GM19452 (cell line): ENCODE data around the gene SERPINB13.
A peak's percentile ranks its signal among the peaks of the same experiment; 100 is the strongest.

Source experiments
- ATAC-seq: cut with Tn5 transposase; IDR thresholded peaks from one replicate; pipeline ENCODE4 v1.9.1; 2021; ENCODE audit not compliant: unreplicated experiment

SERPINB13 gene, protein sequence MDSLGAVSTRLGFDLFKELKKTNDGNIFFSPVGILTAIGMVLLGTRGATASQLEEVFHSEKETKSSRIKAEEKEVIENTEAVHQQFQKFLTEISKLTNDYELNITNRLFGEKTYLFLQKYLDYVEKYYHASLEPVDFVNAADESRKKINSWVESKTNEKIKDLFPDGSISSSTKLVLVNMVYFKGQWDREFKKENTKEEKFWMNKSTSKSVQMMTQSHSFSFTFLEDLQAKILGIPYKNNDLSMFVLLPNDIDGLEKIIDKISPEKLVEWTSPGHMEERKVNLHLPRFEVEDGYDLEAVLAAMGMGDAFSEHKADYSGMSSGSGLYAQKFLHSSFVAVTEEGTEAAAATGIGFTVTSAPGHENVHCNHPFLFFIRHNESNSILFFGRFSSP

DNA sequence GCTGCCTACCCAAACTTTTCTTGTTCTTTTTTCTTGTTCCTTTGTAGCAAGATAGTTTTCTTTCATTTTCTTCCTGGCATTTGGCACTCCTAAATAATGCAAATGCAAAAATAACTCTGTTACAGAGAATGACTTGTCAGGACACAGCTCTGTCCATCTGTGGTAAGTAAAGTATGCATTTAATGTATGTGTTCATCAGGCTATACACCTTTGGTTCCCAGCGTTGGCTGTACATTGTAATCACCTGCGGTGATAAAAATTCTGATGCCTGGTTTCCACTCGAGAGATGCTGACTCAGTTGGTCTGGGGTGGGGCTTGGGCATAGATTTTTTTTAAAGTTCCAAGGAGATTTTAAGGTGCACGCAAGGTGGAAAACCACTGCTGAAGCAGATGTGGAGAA is at the start of gene SERPINB13:
SERPINB13 (plus strand) TSS at position 378 of the 400 bp plus-strand sequence. CDS start 1,325 bp downstream, outside the sequence.
- ATAC-seq: no peak

DNA sequence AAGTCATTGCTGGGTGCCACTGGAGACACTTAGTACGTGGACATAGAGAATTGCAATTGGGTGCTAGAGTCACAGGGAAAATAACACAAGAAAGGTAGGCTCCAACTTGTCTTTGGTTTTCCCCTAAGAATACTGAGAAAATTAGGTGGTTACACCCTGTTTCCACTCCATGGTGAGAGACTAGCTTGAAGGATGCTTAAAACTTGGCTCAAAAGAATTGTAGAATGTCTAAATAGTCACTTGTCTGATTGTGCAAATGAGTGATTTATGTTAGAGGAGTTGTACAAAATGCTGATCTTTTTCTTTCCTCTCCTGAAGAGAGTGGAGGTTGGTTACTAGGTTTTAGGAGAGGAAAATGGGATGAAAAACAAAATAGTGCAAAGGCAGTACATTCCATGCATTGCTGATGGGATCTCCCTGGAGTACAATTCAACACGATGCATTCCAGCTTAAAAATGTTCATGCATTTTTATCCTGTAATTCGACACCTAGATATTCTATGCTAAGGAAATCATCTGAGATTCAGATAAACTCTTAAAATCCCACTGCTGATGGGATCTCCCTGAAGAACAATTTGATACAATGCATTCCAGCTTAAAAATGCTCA is 47.1 kb upstream of the SERPINB13 start:
- no peak for ATAC-seq

DNA sequence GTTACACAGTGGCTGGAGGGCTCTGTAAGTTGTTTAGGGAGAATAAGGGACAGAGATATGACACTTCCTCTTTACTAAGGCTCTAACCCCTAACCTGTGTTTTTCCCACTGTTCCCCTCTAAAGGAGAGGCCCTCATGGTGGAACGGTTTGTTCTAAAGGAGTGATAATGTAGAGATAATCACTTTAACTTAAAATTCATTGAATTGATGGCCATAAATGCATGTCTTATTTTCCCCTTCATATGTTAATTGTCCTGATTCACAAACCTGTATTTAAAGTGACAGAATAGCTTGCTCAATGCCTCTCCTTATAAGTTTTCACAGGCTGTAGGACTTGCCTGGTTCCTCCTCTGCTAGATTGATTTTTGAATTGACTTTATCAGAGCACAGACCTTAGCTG is 45.1 kb upstream of the SERPINB13 start, which contains the start of gene SERPINB12:
SERPINB12 (plus strand) TSS at position 301 of the 400 bp plus-strand sequence. CDS start 13,791 bp downstream, outside the sequence.
- ATAC-seq: no peak

- ATAC-seq: no peak
Observed at GRCh38 chr18:63544017-63544416, 43.1 kb upstream of the SERPINB13 start.

- no peak for ATAC-seq
Observed at GRCh38 chr18:63545000-63545399, 42.1 kb upstream of the SERPINB13 start.

DNA sequence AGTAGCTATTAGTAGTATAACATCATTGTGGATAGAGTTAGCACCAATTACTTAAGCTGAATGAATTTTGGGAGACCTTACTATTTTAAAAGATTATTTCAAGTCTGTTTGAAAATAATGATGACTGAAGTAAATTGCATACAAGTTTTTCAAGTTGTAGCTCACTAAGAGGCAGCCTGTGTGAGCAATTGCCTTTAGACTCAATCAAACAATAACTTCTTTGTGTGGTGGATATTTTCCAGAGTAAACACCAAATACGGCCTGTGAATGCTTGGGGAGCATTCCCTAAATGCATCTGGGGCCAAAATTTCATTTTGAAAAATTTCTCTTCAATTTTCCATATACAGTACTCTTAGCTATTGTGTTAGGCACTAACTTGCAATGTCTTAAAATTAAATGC is 37.1 kb upstream of the SERPINB13 start:
- ATAC-seq: no peak

DNA sequence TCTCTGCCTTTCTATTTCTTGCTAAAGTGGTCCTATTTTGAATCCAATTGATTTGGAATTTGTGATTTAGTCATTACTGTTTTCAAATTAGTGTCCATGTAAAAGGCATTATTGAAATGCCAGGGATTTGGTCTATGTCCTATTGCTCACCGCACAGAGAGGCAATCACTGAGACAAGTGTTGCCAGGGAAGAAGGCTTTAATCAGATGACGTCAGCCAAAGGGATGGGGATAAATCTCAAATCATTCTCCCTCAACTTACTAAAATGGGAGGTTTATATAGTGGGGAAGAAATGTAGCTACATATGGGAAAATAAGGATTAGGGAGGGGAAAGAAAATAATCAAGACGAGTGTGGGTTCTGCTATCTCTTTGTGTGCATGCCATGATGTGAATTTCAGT is 35.4 kb upstream of the SERPINB13 start:
- no peak for ATAC-seq

GRCh38 chr18:63552581-63552980 is 34.6 kb upstream of the SERPINB13 start:
- ATAC-seq: no peak

DNA sequence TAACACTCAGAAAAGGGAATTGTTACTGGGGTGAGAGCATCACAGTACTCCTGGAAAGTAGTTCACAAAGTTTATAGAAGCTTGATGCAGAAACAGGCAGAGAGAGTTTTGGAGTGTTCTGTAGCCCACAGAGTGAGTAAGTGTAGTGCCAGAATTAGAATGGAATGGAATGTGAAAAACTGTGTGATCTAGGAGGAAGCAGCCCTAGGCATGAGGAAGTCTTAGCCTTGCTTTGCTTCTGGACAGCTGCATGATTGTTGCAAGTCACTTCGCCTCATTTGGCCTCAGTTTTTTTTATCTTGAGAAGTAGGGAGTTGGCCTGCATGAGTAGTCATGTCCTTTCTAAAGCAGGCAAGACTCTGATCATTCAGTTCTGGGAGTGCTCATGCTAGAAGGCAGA is 34.1 kb upstream of the SERPINB13 start:
- ATAC-seq: no peak

DNA sequence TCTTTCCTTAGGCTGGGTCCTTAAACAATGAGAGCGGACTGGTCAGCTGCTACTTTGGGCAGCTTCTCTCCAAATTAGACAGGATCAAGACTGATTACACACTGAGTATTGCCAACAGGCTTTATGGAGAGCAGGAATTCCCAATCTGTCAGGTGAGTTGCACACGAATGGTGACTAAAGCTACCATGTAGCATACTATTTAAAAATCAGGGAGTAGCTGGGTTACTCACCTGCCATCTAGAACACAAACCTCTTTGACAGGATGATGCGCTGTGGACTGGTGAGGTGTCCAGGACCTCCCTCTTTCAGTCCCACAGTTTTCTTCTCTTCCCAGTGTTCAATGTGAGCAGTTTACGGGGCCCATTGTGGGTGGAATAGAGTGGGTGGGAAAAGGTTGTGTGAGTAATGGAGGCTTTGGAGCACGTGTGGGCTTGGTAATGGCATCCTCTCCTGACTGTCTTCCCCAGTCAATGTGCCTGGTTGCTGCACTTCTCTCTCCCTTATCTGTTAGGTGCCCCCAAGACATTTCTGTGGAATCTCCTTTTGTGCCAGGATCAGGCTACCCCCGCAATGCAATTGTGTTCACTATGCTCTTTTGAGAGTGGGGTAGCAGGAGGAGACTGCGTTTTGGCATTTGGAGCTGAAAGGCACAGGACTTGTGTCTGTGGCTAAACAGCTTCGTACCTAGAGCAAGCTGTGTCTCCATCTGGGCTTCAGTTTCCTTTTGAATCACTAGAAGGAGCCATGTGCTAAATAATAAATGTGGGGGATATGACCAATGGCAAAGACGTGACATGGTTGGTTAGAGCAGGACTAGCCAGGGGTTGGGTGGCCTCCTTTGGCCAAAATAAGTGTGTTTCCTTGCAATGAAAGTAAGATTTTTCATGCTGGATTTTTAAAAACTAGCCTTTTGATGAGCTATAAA is 27.3 kb upstream of the SERPINB13 start:
- ATAC-seq: no peak

GRCh38 chr18:63562284-63562683 is 24.9 kb upstream of the SERPINB13 start:
- ATAC-seq: peak; percentile 61

GRCh38 chr18:63564021-63564420 is 23.1 kb upstream of the SERPINB13 start:
- no peak for ATAC-seq

DNA sequence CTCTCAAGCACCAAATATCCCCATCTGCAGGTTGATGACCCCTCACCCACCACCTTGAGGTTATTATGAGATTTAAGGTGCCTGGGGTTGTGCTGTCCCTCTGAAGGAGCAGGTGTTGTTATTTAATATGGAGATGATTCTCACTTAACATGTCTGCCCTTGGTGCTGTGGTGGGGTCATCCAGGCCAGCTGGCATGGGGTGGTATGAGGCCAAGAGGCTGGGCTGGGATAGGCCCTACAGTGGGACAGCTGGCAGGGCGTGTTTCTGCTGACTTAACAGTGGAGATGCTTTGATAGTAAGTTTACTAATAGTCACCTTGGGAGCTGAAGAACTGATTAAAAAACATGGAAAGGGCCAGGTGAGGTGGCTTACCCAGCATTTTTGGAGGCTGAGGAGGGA is 22.6 kb upstream of the SERPINB13 start:
- ATAC-seq: no peak

DNA sequence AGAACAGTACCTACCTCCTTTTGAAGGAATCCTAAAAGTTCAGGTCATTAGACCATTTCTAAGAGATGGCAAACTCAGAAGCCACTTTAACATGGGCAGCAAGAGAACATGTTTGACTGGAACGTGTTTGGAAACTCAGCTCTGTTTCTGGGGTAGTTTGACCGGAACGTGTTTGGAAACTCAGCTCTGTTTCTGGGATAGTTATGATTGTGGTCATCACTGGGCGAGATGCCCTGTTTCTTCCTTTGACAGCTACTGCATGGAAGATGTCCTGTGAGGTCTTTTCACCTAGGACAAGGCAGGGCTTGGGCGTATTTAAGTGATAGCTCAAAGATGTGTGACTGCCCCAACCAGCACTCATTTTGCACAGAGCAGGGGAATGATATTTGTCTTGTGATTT is 19.9 kb upstream of the SERPINB13 start:
- ATAC-seq: no peak

DNA sequence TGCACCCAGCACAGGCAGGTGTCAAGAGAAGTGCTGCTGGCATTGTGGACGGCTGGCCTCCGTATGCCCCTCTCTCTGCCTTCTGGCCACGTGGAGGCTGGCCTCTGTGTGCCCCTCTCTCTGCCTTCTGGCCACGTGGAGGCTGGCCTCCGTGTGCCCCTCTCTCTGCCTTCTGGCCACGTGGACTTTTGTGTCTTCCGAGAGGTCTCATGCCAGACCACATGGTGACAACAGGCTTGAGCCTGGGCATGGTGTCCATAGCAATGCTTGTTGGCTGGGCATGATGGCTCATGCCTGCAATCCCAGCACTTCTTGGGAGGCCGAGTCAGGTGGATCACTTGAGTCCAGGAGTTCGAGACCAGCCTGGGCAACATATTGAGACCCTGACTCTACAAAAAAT is 19.3 kb upstream of the SERPINB13 start:
- no peak for ATAC-seq

GRCh38 chr18:63570721-63571120 is 16.4 kb upstream of the SERPINB13 start:
- ATAC-seq: no peak

DNA sequence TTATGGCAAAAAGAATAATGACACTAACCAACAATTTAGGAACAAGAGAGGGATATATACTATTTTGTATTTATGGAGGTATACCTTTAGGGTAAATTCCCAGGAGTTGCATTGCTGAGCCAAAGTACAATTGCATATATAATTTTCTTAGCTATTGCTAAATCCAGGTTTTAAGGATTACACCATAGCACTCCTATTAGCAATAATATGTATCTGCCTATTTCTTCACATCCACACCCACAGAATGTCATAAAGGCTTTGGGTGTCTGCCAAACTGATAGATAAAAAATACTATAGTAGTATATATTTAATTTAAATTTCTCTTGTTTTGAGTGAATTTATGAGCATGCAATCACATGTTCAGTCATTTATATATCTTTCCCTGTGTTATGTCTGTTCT is 11.5 kb upstream of the SERPINB13 start:
- ATAC-seq: no peak

- no peak for ATAC-seq
Observed at GRCh38 chr18:63578357-63578958, 8.7 kb upstream of the SERPINB13 start.

- ATAC-seq: no peak
Observed at GRCh38 chr18:63579616-63580015, 7.5 kb upstream of the SERPINB13 start.

DNA sequence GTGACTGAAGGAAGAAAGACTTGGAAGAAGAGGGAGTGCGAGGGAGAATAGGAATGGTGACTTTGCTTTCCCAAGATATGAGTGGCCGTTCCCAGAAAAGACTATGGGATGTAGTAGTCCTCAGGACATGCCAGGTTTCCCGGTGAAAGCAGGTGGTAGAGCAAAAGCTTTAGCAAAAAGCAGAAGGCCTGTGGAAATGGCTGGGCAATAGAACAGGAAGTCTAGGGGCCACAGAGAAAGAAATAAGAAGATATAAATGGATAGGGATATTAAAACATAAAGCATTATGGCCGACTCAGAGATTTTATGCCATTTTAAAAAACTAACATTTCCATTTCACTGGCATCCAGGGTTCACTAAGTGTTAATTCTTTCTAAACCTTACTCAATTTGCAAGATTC is 1.2 kb upstream of the SERPINB13 start:
- ATAC-seq: no peak

DNA sequence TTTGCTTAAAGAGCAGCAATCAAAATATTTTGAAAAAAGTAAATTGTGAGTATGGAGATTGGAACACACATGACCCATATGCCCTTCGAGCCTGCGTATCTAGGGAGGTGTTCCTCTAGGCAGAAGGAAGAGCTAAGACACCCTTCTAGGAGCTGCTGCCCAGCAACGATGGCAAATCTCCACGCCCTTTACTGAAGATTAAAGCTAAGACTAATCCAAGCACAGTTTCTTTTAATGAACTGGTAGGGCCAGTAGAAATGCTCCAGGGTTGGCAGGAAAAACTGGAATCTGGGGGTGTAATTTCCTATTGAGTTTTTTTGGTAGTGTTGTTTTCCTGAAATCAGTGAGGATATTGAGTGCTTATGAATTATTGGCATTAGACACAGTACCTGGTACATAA is 712 bp upstream of the SERPINB13 start:
- ATAC-seq: no peak
